B cell (primary cell): ENCODE results near the gene IL4R. TPM values are rescaled to one million over a fixed set of nuclear protein-coding genes. Genes with fewer than 3 reads are reported as not detected.
A peak's percentile ranks its signal among the peaks of the same experiment; 100 is the strongest.

Experiments used
- ATAC-seq: fragments of 200-7000 bp; cut with Tn5 transposase; one replicate; pipeline ENCODE4 v1.10.0; 2021; ENCODE audit warnings: low read depth, mild to moderate bottlenecking, moderate number of reproducible peaks, moderate library complexity
- CTCF ChIA-PET: fragments of 350-600 bp; sonication (Branson Sonifier 250); formaldehyde crosslinking; loops from one replicate; lab custom pipeline; 2021; ENCODE audit warnings: antibody characterized with exemption, inconsistent platforms; lab: Charles Lee
- POLR2A ChIA-PET: fragments of 350-600 bp; sonication (Branson Sonifier 250); formaldehyde crosslinking; loops from one replicate; lab custom pipeline; 2021; ENCODE audit warnings: antibody characterized with exemption; lab: Charles Lee
- DNase-seq: peaks from one replicate; pipeline ENCODE4 v3.0.0; 2013
- H2AFZ ChIP-seq: 2 replicates; pipeline ENCODE4 v1.6.1; 2012; ENCODE audit warnings: mild to moderate bottlenecking, low read depth, low read length; ENCODE audit not compliant: insufficient read depth, poor library complexity, severe bottlenecking
- H3K27ac ChIP-seq, 2 donors: 1 replicate in 1 of 2; 2 replicates in 1 of 2; pipeline ENCODE4 v1.5.1; 2012 to 2013; ENCODE audit warnings: low read length in 2 of 2, mild to moderate bottlenecking in 2 of 2, moderate library complexity in 1 of 2
- H3K27me3 ChIP-seq, 4 experiments: fragments of 200-600 bp in 1 of 4; sonication (generic) in 1 of 4; replicated peaks in 1 of 4; 1 replicate in 2 of 4; 2 replicates in 2 of 4; pipeline versions ENCODE4 v1.6.1 to v1.7.0; 2013 to 2016; ENCODE audit warnings: low read length in 3 of 4, mild to moderate bottlenecking in 2 of 4, mixed read lengths in 1 of 4, moderate library complexity in 1 of 4; ENCODE audit not compliant: insufficient read depth in 4 of 4, control insufficient read depth in 3 of 4; ENCODE audit errors: control extremely low read depth in 1 of 4
- H3K36me3 ChIP-seq, 2 experiments: replicated peaks in 1 of 2; 1 replicate in 1 of 2; 2 replicates in 1 of 2; pipeline versions ENCODE4 v1.6.1 to v1.7.1; 2013; ENCODE audit warnings: low read length in 1 of 2; ENCODE audit not compliant: insufficient read depth in 2 of 2, control insufficient read depth in 1 of 2; ENCODE audit errors: control extremely low read depth in 1 of 2, extremely low read depth in 1 of 2
- H3K4me1 ChIP-seq, 2 donors: fragments of 200-600 bp in 1 of 2; sonication (generic) in 1 of 2; 1 replicate in 1 of 2; 2 replicates in 1 of 2; pipeline versions ENCODE4 v1.5.1 to v1.6.1; 2013 to 2017; ENCODE audit warnings: low read length in 2 of 2; ENCODE audit not compliant: control insufficient read depth in 2 of 2, insufficient read depth in 2 of 2
- H3K4me2 ChIP-seq: replicated peaks from 2 replicates; pipeline ENCODE3; 2012; ENCODE audit warnings: mild to moderate bottlenecking, low read depth, low read length; ENCODE audit not compliant: poor library complexity, severe bottlenecking
- H3K4me3 ChIP-seq, 5 experiments: fragments of 200-600 bp in 1 of 5; sonication (generic) in 1 of 5; 1 replicate in 3 of 5; 2 replicates in 2 of 5; pipeline versions ENCODE4 v1.5.1 to v1.7.0; 2011 to 2016; ENCODE audit warnings: low read length in 4 of 5, mild to moderate bottlenecking in 4 of 5, low read depth in 2 of 5, control low read depth in 1 of 5, moderate library complexity in 1 of 5; ENCODE audit not compliant: insufficient read depth in 1 of 5; ENCODE audit errors: control extremely low read depth in 1 of 5, extremely low read depth in 1 of 5
- H3K79me2 ChIP-seq: fragments of 200-600 bp; sonication (generic); one replicate; pipeline ENCODE4 v1.6.0; 2016; ENCODE audit warnings: low read length; ENCODE audit not compliant: control insufficient read depth, insufficient read depth
- H3K9ac ChIP-seq: fragments of 200-600 bp; sonication (generic); 2 replicates; pipeline ENCODE4 v1.6.1; 2017; ENCODE audit warnings: mild to moderate bottlenecking, low read length, moderate library complexity
- H3K9me3 ChIP-seq, 3 donors: one replicate each; pipeline versions ENCODE4 v1.6.1 to v1.7.1; 2013; ENCODE audit warnings: low read length in 2 of 3; ENCODE audit not compliant: control insufficient read depth in 2 of 3, insufficient read depth in 1 of 3; ENCODE audit errors: control extremely low read depth in 1 of 3
- H4K20me1 ChIP-seq: 2 replicates; pipeline ENCODE4 v1.6.0; 2012; ENCODE audit warnings: mild to moderate bottlenecking, low read length; ENCODE audit not compliant: insufficient read depth, control insufficient read depth, poor library complexity, severe bottlenecking
- H3K27ac Mint-ChIP-seq: one replicate; pipeline ENCODE4 v1.8.0; 2021; ENCODE audit warnings: mixed read lengths
- H3K27me3 Mint-ChIP-seq: one replicate; pipeline ENCODE4 v1.8.0; 2021; ENCODE audit warnings: mixed read lengths
- H3K4me1 Mint-ChIP-seq: one replicate; pipeline ENCODE4 v1.8.0; 2021; ENCODE audit warnings: mixed read lengths
- H3K4me3 Mint-ChIP-seq: one replicate; pipeline ENCODE4 v1.8.0; 2021; ENCODE audit warnings: mixed read lengths
- H3K9me3 Mint-ChIP-seq: one replicate; pipeline ENCODE4 v1.8.0; 2022; ENCODE audit warnings: mixed read lengths; ENCODE audit not compliant: insufficient read depth
- EZH2 ChIP-seq: IDR thresholded peaks from 2 replicates; pipeline ENCODE4 v1.6.1; 2012; ENCODE audit warnings: borderline replicate concordance, low read depth, mild to moderate bottlenecking, moderate library complexity, low read length; ENCODE audit not compliant: insufficient read depth, poor library complexity, severe bottlenecking
- WGBS: methylation state at CpG from one replicate; pipeline ENCODE4 v1.1.5; 2013; ENCODE audit warnings: missing lambda C conversion rate; ENCODE audit not compliant: insufficient coverage; 5-methylcytosine and 5-hydroxymethylcytosine counted together
- intact Hi-C: fragments of 100-400 bp; cut with micrococcal nuclease; formaldehyde crosslinking; loops from one replicate; pipeline ENCODE4 v1.10.0; 2022
- polyA plus RNA-seq: library from polyadenylated mRNA; depleted of rRNA; stranded (reverse); fragments of >200 nt; gene quantifications from 2 replicates; pipeline ENCODE4 v1.2.3, GENCODE V29; 2012
- total RNA-seq, 2 donors: library from RNA; stranded (reverse); fragments of 120-200 nt in 1 of 2; gene quantifications; 1 replicate in 1 of 2; 2 replicates in 1 of 2; pipeline versions ENCODE4 v1.2.3 to v1.2.4, GENCODE V29; 2013 to 2022
- TF ChIP-seq, protein P1 (sequence below): fragments of 200-600 bp; IDR thresholded peaks from one replicate; pipeline ENCODE4 v1.8.0; 2022; ENCODE audit warnings: antibody characterized with exemption, mild to moderate bottlenecking

Gene IL4R
- total and polyA plus RNA-seq, 2 donors (not counting 1 experiment from before 2014, with no cell fraction given) = 311 to 966 TPM

DNA sequence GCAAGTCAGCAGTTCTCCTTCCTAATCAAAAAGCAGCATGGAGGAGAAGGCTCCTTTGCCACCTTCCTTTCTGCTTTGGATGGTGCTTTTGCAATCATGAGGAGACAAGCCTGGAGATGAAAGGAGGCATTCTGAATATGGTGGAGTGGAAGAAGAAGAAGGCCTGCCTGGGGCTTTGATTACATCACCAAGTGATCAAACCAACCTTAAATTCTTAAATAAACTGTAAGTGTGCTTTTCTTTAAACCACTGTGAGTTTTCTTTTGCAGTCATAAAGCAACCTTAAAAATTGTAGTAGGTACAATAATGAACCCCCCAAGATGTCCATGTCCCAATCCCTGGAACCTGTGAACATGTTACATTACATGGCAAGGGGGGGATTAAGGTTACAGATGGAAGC is 56.5 kb downstream of the IL4R start:
- Mint-ChIP-seq H3K4me3 (no peak overlapping the region), H3K9me3 (peaks cover 2% of the 10 kb centered on the region), H3K4me1 (peaks cover 45% of the 10 kb centered on the region), H3K27ac (peak overlapping the region; percentile 78), H3K27me3 (no peaks in the 10 kb centered on the region)
- no peak for TF ChIP-seq EZH2
- TF ChIP-seq, protein P1, sequence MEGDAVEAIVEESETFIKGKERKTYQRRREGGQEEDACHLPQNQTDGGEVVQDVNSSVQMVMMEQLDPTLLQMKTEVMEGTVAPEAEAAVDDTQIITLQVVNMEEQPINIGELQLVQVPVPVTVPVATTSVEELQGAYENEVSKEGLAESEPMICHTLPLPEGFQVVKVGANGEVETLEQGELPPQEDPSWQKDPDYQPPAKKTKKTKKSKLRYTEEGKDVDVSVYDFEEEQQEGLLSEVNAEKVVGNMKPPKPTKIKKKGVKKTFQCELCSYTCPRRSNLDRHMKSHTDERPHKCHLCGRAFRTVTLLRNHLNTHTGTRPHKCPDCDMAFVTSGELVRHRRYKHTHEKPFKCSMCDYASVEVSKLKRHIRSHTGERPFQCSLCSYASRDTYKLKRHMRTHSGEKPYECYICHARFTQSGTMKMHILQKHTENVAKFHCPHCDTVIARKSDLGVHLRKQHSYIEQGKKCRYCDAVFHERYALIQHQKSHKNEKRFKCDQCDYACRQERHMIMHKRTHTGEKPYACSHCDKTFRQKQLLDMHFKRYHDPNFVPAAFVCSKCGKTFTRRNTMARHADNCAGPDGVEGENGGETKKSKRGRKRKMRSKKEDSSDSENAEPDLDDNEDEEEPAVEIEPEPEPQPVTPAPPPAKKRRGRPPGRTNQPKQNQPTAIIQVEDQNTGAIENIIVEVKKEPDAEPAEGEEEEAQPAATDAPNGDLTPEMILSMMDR = no peak
- CTCF ChIA-PET = interaction anchor here (0.8 to 6.1 kb wide), 5 partner anchors 29 to 192 kb away, joined by 3 to 121 read pairs (median 6); partner anchors contain the start of gene IL21R
- H3K27me3 ChIP-seq = no peaks in the 10 kb centered on the region
- H3K4me3 ChIP-seq = no peak overlapping the region
- no peaks in the 10 kb centered on the region for H4K20me1 ChIP-seq
- intact Hi-C loops = no loop called here
- no peak overlapping the region for H3K4me2 ChIP-seq
- no peaks in the 10 kb centered on the region for H3K36me3 ChIP-seq
- H3K4me1 ChIP-seq = peaks cover 62 to 79% of the 10 kb centered on the region in 2 donors
- H3K9ac ChIP-seq = no peak overlapping the region
- ATAC-seq (no peak), DNase-seq (no peak)
- peaks cover 2 to 9% (median 8%) of the 10 kb centered on the region in 3 donors for H3K9me3 ChIP-seq
- no peak overlapping the region for H2AFZ ChIP-seq
- peaks cover 7% of the 10 kb centered on the region for H3K79me2 ChIP-seq
- POLR2A ChIA-PET = interaction anchor here (0.6 kb wide), 1 partner anchor 9 kb away, joined by 4 read pairs; no protein-coding TSS in a partner anchor
- no peak overlapping the region for H3K27ac ChIP-seq

DNA sequence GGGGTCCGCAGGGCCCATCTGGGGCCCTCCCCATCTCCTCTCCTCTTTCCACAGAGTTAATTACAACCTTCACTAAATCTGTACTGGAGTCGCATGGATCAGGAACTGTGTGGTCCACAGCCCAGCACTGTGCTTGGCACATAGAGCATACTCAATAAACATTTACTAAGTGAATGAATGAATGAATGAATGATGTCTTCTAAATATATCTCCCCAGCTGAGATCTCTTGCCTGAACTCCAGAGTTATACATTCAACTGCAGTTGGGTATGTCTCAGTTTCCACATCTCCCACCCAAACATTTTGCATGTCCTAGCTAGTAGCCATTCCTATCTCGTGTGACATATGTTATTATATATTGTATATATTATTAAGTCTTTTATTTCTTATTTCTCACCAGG is 59.5 kb downstream of the IL4R start:
- no peak overlapping the region for H2AFZ ChIP-seq
- Mint-ChIP-seq H3K9me3 (peaks cover 2% of the 10 kb centered on the region), H3K4me1 (peaks cover 38% of the 10 kb centered on the region), H3K27ac (no peak overlapping the region), H3K27me3 (no peaks in the 10 kb centered on the region), H3K4me3 (no peak overlapping the region)
- peaks cover 2 to 11% (median 8%) of the 10 kb centered on the region in 3 donors for H3K9me3 ChIP-seq
- no peaks in the 10 kb centered on the region for H4K20me1 ChIP-seq
- intact Hi-C loops = no loop called here
- H3K27ac ChIP-seq = peak overlapping the region; percentile 72 to 89
- ATAC-seq (no peak), DNase-seq (no peak)
- no peaks in the 10 kb centered on the region for H3K27me3 ChIP-seq
- H3K79me2 ChIP-seq = peaks cover 7% of the 10 kb centered on the region
- TF ChIP-seq, protein P1 = no peak
- TF ChIP-seq EZH2 = no peak
- no peaks in the 10 kb centered on the region for H3K36me3 ChIP-seq
- peaks cover 68 to 82% of the 10 kb centered on the region in 2 donors for H3K4me1 ChIP-seq
- peak overlapping the region; percentile 55 for H3K4me2 ChIP-seq
- CTCF ChIA-PET = interaction anchor here (1.1 to 4.9 kb wide), 6 partner anchors 26 to 139 kb away, joined by 3 to 20 read pairs (median 4); partner anchors contain the start of gene IL21R
- 100% methylated on average over 1 of the region's 3 CpGs for WGBS
- no peak overlapping the region for H3K9ac ChIP-seq
- no peak overlapping the region for H3K4me3 ChIP-seq
- POLR2A ChIA-PET = interaction anchor here (0.8 kb wide), 1 partner anchor 28 kb away, joined by 3 read pairs; the partner anchor contains the start of gene IL21R
